HG02571 (cell line): ENCODE measurements around the gene EML1.

Experiments used
- ATAC-seq: cut with Tn5 transposase; IDR thresholded peaks from one replicate; pipeline ENCODE4 v1.9.1; 2021; ENCODE audit warnings: mild to moderate bottlenecking, moderate library complexity; ENCODE audit not compliant: unreplicated experiment

Gene EML1

GRCh38 chr14:99821519-99822508 is 28.6 kb downstream of the EML1 start:
- no peak for ATAC-seq

GRCh38 chr14:99822800-99823455 is 29.7 kb downstream of the EML1 start:
- ATAC-seq = no peak

- ATAC-seq = no peak
Measured at GRCh38 chr14:99824776-99825175, 31.6 kb downstream of the EML1 start.

GRCh38 chr14:99829450-99829849 is 36.2 kb downstream of the EML1 start:
- no peak for ATAC-seq

GRCh38 chr14:99831303-99831702 is 38.1 kb downstream of the EML1 start:
- ATAC-seq = no peak

- no peak for ATAC-seq
Measured at GRCh38 chr14:99831903-99832685, 38.9 kb downstream of the EML1 start.

- no peak for ATAC-seq
Measured at GRCh38 chr14:99837822-99838221, 44.6 kb downstream of the EML1 start.

GRCh38 chr14:99838639-99839134 is 45.5 kb downstream of the EML1 start:
- ATAC-seq = no peak

GRCh38 chr14:99839696-99840095 is 46.5 kb downstream of the EML1 start:
- ATAC-seq = no peak

GRCh38 chr14:99840265-99840664 is 47.1 kb downstream of the EML1 start:
- ATAC-seq = no peak

- ATAC-seq = no peak
Measured at GRCh38 chr14:99840774-99841305, 47.6 kb downstream of the EML1 start.

- ATAC-seq = no peak
Measured at GRCh38 chr14:99841436-99842071, 48.3 kb downstream of the EML1 start.

GRCh38 chr14:99842141-99842540 is 48.9 kb downstream of the EML1 start:
- no peak for ATAC-seq

GRCh38 chr14:99846808-99847207 is 53.6 kb downstream of the EML1 start:
- no peak for ATAC-seq

GRCh38 chr14:99850709-99851108 is 57.5 kb downstream of the EML1 start:
- ATAC-seq = no peak

- ATAC-seq = no peak
Measured at GRCh38 chr14:99852578-99852977, 59.4 kb downstream of the EML1 start.

- ATAC-seq = no peak
Measured at GRCh38 chr14:99853206-99853605, 60.0 kb downstream of the EML1 start.

GRCh38 chr14:99854831-99855230 is 61.6 kb downstream of the EML1 start:
- ATAC-seq = no peak

GRCh38 chr14:99855271-99855670 is 62.1 kb downstream of the EML1 start:
- ATAC-seq = no peak

- ATAC-seq = no peak
Measured at GRCh38 chr14:99857551-99857950, 64.3 kb downstream of the EML1 start.
